ENCODE data around the gene CXXC5.
A peak's percentile ranks its signal among the peaks of the same experiment; 100 is the strongest.
"Not testable (repeated sequence)": the region's sequence is repeated elsewhere in the genome, so short reads cannot be mapped to it uniquely, and the experiment has no call there.

Gene CXXC5

DNA sequence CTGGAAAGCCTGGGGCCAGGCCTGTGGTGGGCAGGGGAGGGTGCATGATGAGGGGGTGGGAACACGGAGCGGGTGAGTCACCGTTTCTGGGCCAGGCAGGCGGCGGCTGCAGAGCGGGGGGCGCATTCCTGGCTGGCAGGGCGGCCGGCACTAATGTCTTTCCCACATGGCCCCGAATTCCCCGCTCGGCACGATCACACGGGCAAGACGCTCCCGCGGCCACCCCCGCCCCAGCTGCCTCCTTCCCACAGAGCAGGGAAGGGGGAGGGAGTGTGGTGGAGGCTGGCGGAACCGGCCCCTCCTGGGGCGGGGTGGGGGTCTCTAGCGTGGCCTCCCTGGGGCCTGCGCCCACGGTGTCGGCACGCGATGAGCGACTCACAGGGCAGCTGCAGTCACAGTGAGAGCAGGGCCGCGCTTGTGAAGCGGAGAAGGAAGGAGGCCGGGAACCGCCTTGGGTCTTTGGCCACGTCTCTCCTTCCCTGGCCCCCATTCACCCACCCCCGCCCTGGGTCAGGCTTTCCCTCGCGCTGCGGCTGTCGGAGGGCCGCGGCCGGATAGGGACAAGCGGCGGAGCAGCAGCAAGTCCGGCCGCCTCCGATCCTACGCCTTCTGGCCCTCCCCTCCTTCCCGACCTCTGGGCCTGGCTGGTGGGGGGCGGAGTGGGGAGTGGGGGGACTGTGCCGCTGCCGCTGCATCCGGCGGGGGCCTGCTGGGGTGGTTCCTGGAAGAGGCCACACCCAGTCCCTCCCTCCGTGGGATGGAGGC, 48.9 kb downstream of the CXXC5 start:
- no peak for DNase-seq

DNA sequence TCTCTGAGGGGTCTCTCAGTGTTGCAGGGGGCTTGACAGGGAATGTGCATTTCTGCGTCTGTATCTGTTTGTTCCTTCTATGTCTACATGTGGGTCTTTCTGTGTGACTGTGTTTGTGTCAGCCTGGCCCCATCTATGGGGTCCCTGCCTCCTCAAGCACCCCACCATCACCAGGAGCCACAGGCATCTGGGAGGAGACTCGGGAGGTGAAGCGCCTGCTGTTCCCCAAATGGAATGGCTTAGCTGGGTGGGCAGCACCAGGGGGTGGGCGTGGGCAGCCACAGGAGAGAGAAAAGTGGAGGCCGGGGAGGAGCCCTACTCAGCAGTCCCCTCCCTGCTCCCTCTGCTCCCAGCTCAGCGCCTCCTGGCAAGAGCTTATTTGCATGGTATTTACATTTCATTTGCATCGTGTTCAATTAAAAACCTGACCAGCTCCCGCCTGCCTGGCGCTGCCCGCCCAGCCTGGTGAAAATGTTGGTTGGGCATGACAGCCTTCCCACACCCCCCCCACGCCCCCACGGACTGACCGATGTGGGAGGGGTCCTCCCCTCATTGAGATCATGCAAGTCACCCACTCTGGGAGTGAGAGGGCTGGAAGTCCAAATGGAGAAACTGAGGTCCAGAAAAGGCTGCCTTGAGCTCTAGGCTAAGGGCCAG, 50.5 kb downstream of the CXXC5 start:
- DNase-seq = peak; percentile 17

DNA sequence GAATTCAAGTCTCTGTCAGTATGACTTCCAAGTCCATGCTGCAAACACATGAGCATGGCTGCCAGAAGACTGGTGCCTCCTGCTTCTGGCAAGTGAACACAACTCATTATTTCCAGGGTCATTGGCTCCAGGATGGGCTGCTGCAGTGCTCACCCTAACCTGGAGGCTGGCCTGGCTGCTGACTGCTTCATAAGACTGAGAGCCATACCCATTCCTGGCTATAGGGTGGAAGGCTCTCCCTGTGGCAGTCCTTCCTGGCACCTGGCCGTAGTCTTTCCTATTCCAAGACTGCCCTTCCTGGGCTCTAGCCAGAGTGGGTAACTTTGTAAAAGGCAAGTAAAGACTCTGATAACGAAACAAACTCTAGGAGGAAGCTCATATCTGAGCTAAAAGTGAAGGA, 51.2 kb downstream of the CXXC5 start:
- no peak for DNase-seq

DNA sequence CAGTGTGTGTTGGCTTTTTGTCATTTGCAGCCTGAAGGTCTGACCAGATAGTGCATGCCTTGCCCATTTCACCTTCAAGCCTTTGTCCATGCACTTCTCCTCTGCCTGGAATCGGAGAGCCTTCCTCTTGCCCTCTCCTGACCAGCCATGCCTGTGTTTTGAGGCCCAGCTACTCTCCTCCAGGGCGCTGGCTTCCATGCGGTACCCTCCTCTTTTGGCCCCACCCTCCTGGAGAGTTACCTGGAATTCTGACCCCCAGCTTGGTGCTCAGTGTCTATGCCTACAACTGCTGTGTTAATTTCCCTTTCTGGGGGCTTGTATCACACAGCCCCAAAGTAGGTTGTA, 52.5 kb downstream of the CXXC5 start:
- no peak for DNase-seq

DNA sequence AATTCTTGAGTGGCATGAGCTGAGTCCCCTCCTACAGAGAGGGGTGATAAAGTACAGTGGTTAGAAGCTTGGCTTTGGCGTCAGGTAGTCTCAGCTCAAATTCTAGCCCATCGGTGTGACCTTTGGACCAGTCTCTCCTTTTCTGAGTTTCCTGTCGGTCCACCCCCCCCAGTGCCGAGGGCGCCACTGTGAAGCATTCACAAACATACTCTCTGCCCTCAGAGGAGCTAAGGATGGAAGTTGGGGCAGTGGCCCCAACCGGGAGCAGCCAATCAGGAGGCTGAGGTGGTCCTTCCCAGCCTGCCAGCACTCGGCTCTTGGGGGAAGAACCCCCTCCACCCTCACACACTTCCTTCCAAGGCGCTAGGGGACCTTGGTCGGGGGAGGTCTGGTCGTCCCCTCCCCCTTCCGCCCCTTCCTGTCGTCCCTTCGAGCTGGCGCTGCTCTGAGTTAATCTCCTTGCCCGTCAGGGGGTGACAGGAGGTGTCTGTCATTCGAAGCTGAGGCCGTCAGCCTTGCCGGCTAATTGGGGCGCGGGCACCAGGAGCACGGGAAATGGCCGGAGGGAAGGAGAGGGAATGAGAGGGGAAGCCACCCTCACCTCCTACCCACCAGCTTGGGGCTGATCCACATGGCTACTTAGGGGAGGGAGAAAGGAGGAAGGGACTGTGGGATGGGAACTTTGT, 53.0 kb downstream of the CXXC5 start:
- DNase-seq = no peak

DNA sequence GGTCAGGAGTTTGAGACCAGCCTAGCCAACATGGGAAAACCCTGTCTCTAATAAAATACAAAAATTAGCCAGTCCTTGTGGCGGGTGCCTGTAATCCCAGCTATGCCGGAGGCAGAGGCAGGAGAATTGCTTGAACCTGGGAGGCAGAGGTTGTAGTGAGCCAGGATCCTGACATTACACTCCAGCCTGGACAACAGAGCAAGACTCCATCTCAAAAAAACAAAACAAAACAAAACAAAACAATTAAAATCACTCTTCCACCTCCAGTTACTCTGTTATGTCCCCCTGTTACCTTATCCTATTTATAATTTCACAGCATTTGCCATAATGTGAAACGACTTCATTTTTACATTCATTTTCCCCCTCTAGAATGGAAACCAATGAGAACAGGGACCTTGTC, 54.4 kb downstream of the CXXC5 start:
- no peak for DNase-seq

DNA sequence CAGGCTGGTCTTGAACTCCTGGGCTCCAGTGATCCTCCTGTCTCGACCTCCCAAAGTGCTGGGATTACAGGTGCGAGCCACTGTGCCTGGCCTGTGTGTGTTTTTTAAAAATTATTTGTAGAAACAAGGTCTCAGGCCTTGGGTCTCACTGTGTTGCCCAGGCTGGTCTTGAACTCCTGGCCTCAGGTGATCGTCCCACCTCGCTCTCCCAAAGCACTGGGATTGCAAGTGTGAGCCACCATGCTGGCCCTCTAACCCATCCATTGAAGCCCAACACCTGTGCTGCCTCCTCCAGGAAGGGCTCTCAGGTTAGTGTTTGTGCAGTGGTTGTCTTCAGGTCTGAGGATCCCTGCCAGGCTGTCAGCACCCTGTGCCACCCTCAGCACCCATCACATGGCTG, 56.6 kb downstream of the CXXC5 start:
- no peak for DNase-seq

DNA sequence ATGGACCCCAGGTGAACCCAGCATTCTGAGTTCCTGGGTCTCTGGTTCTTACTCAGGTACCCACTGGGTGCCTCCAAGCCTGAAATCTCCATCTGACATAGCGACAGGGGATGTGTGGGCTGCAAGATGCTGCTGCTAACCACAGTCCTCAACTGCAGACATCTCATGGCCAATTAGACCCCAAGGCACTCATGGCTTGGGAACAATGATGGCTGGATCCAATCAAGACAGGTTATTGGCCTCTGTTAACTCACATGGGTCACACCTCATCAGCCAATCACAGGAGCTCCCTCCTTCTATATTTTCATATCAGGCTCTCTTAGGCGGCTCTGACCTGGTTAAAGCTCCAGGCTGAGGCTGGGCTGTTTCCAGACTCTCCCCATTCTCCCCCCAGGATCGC, 57.0 kb downstream of the CXXC5 start:
- DNase-seq = no peak

DNA sequence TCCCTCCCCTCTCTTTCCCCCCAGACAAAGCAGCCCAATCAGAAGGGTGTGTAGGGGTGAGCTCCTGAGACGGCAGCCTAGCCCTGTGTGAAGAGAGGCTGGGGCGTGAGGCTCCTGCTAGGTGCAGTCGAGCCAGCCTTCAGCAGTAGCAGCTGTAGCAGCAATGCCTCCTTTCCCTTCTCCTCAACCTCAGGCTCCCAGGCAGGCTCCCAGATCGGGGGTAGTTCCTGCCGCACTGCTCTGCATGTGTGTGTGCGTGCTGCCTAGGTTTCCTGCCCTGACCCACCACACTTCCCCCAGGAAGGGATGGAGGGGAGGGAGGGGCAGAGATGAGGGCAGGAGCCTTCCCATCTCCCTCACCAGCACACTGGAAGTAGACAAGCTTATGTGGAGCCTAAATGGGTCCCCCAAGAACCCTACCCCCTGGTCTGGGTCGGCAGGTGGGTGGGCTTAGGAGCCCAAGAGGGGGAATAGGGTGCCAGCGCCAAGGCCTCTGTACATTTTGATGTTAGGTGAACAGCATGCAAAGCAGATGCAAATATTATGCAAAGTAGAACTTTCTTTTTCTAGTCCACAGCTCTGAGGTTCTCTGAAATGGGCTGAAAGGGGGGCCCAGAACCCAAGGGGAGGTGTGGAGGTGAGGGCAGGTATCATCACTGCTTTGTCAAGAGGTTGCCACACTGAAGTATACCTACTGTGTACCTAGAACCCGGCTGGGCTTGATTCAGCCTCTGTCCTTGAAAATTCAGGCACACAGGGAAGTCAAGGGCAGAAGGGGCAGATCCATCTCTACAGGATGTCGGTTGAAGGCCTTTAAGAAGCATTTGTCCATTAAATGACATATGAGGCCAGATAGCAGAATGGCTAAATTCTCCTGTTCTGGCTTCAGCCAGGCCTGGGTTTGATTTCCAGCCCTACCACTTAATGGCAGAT, 57.8 kb downstream of the CXXC5 start:
- no peak for DNase-seq

DNA sequence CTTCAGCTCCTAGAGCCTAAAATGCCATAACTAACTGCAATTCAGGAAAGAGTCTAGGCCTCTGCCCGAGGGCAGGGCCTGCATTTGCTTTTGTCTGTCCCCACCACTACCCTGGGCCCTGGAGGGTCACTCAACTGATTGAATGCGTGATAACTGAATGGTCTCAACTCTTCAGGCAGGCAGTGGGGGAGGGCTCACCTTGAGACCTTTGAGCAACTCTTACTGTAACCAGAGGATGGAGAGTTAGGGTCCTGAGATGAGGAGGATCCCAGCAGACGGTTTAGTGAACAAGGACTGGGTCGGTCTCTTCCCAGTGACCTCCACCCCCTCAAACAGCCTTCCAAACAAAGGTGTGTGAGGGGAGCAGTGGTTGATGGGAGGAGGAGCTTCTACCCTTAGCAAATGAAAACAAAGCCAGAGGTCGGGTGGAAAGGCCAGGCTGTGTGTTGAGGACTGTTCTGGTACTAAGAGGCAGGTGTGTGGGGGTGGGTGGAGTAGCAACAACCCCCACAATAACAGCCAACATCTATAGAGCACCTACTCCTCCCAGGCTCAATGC, 59.4 kb downstream of the CXXC5 start:
- no peak for DNase-seq

DNA sequence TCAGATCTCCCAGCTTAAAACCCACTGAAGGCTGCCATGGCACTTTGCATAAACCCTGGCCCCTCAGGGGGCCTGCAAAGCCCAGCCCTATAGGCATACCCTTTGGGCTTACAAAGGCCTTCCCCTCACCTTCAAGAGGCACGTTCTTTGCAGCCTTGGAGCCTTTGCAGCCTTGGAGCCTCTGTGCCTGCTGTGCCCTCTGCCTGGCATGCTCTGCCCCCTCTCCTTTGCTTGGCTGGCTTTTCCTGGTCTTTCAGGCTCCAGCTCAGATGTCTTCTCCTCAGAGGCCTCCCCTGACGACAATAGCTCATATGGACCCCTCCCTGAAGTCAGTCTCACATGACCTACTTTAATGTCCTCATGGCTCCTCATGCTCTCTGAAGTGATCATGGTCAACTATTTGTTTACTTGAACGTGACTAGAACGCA, 60.3 kb downstream of the CXXC5 start:
- no peak for DNase-seq

DNA sequence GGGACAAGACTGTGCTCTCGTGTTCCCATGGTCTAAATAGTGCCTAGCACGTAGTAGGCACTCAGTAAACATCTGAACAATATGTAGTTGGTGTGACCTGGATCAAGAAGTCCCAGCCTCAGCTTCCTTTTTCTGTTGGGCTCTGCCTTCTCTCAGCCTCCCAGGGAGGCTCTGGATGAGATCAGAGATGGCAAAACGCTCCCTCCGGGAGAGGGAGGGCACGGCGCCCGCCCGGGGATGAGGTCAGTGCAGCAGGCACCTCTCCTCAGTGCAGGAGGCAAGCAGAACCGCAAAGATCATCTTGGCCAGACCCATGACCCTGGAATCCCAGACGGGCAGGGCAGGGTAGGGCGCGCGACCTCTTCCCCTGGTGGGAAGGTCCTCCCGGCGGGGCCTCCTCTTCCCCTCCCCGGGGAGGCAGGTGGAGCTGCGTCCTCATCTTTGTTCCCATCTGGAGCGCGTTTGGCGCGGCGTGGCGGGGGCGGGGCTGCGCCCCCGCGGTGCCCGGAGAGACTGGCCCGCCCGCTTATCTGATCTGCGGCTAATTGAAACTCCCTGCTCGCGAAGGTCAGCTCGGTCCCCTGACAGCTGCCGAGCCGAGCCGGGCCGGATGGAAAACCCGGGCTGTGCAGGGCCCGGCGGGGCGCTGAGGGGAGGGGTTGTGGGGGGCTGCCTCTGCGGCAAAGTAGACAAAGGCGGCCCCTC, 60.9 kb downstream of the CXXC5 start:
- DNase-seq = no peak

DNA sequence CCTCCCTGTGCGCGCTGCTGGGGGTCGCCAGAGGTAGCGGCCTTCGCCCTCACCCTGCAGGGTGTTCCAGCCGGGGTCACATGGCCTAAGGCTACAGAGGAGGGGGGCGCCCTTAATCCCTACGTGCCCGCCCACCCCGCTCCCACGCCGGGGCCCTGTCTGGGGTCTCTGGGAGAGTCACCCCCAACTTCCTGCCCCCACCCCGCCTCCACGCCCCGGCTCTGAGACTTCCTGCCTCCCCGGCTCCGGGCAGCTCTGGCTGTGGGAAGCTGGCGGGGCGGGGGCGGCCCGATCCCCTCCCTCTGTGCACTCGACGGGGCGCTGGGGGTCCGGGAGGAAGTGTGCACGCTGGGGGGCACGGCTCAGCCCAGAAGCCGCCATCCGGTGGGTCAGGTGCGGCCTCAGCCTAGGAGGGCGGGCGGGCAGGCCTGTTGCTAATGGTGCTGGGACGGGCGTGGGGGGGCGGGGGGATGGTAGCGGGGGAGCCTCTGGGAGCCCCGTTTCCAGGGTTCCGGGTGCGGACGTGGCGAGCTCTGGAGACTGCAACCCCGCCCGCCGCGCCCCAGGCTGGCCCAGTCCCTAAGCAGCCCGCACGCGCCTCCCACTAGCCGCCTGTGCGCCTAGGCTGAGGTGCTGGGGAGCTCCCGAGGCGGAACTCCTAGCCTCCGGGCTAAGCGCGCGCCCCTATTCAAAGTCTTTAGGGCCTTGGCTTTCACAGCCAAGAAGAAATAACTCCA, 61.6 kb downstream of the CXXC5 start:
- peak; percentile 13 for DNase-seq

DNA sequence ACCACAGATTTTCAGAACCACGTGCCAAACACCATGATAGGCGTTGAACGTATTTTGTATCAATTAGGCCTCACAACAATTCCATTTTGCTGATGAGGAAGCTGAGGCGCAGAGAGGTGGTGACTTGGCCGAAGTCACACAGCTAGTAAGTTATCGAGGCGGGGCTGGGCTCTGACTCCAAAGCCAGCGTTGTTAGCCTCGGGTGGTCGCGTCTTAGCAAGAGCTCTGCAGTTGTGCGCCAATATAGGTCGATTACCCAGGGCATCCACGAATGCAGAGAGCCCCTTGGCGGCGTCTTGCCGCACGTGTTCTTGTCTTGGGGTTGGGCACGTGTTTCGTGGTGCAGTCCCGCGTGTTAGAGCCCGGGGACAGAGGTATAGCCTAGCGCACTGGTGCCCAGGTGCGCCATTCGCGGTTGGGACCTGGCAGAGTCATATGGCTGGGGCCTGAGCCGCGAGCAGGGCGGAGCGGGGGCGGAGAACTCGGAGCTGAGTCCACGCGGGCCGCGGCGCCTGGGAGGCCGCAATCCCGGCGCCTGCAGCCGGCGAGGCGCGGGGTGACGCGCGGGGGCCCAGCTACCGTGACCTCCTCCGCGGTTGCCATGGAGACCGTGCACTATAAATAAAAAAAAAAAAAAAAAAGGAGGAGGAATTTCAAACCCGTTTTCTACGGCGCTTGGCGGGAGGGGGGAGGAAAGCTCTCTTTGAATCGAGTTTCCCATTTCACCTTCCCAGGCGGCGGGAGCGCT, 62.3 kb downstream of the CXXC5 start:
- DNase-seq = peak; percentile 72

DNA sequence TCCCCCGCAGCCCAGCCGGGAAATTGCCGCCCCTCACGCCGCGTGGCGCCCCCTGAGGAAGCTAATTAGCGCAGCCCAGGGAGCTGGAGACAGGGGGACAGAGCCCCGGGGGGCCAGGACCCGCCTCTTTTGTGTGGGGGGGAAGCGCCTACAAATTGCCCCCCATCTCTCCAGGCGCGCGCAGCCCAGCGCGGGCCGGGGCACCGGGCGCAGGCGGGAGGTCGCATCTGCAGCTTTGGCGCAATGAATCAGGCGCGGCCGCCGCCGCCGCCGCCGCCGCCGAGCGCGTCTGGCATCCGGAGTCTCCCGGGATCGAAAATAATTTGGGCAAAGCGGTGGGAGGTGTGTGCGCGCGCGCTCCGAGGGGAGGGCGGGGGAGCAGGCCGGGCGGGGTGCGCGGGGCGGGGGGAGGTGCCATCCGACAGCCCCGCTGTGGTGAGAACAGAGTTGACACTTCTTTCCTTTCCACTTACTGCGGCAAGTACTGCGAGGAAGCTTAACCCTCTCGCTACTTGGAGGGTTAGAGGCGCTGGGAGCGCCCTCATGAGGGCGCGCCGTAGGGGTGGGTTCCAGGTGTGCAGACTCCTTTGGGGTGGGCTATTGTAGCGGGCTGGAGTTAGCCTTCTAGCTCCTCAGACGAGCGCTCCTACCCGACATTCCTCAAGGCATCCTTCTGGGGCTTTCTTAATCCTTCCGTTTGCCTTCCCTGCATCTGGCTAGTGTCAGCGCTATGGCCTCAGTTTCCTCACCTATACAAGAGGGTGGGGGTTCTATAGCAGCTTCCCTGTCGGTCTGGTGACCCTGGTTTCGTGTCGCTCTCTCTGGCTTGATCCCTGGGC, 63.1 kb downstream of the CXXC5 start:
- peak; percentile 63 for DNase-seq

DNA sequence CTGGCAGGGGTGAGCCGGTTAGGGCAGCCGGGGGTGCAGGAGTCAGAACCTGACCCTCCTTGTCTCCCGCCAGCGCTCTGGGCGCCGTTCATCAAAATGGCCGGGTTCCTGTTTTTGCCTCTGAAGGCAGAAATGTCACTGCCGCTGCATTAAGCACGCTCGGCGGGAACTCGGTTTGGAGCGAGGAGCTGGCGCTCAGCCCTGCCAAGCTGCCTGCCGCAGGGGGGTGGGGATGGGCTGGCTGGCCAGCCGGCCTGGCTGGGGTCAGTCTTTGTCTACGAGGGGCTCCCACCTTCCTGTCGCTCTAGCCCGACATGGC, 63.7 kb downstream of the CXXC5 start:
- DNase-seq = no peak

DNA sequence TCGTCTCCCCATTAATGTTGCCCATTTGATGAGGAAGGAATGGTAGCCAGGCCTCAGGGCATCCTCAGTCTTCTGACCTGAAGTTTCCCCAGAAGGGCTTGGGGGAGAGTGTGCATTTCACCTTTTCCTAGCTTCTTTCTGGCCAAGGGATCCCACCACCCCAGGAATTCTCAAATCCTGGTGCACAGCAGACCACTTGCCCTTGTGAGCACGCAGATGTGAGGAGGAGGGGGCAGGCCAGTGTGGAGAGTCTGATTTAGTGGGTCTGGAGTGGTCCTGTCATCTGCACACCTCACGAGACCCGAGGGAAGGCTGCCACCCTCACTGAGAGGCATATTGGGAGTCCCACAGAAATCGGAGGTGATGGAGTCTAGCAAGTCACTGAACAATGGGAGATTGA, 64.3 kb downstream of the CXXC5 start:
- no peak for DNase-seq

DNA sequence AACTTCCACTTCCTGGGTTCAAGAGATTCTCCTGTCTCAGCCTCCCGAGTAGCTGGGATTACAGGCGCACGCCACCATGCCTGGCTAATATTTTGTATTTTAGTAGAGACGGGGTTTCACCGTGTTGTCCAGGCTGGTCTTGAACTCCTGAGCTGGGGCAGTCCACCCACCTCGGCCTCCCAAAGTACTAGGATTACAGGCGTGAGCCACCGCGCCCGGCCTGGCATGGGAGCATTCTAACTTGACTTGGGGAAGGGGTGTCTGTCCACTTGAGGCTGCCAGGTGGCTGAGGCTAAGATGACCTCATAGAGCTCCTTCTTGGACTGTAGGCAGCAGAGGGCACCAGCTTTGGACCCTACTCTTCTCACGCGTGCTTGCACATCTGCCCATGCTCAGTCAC, 65.7 kb downstream of the CXXC5 start:
- DNase-seq = not testable (repeated sequence)

DNA sequence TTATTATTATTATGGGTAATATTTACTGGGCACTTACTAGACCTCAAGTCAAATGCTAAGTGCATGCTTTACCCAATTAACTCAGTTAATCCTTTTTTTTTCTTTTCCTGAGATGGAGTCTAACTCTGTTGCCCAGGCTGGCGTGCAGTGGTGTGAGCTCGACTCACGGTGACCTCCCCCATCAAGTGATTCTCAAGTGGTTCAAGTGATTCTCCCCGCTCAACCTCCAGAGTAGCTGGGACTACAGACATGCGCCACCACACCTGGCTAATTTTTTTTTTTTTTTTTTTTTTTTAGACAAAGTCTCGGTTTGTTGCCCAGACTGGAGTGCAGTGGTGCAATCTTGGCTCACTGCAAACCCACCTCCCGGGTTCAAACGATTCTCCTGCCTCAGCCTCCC, 69.1 kb downstream of the CXXC5 start:
- no peak for DNase-seq

DNA sequence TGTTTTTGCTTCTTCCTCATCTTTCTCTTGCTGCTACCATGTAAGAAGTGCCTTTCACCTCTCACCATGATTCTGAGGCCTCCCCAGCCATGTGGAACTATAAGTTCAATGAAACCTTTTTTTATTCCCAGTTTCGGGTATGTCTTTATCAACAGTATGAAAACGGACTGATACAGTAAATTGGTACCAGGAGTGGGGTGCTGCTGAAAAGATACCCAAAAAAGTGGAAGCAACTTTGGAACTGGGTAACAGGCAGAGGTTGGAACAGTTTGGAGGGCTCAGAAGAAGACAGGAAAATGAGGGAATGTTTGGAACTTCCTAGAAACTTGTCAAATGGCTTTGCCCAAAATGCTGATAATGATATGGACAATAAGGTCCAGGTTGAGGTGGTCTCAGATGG, 70.3 kb downstream of the CXXC5 start:
- not testable (repeated sequence) for DNase-seq

Measured in activated CD4-positive, alpha-beta T cell treated with anti-CD3 and anti-CD28 coated beads, Interleukin-2, amount 50 U/mL, for 1 hour (primary cell).